IPS-NIHi11 (cell line): Measurements from ENCODE around the gene ADAP1.

Source experiments
- DNase-seq: peaks from one replicate; pipeline ENCODE4 v3.0.0; 2012; ENCODE audit warnings: mixed read lengths, low spot score

The ADAP1 gene

GRCh38 chr7:894164-894867, 60.2 kb downstream of the ADAP1 start:
- DNase-seq = no peak

- DNase-seq = no peak
Observed at GRCh38 chr7:893686-894085, 60.8 kb downstream of the ADAP1 start.

- no peak for DNase-seq
Observed at GRCh38 chr7:892648-893593, 61.6 kb downstream of the ADAP1 start.

GRCh38 chr7:891805-892204, 62.7 kb downstream of the ADAP1 start:
- no peak for DNase-seq

GRCh38 chr7:891291-891690, 63.2 kb downstream of the ADAP1 start:
- DNase-seq = no peak

GRCh38 chr7:890868-891267, 63.6 kb downstream of the ADAP1 start:
- no peak for DNase-seq

GRCh38 chr7:889391-889790, 65.1 kb downstream of the ADAP1 start:
- DNase-seq = no peak

- DNase-seq = no peak
Observed at GRCh38 chr7:889025-889390, 65.5 kb downstream of the ADAP1 start.

GRCh38 chr7:888081-889024, 66.1 kb downstream of the ADAP1 start:
- DNase-seq = no peak

- DNase-seq = no peak
Observed at GRCh38 chr7:887488-887820, 67.0 kb downstream of the ADAP1 start.

GRCh38 chr7:886626-887487, 67.6 kb downstream of the ADAP1 start:
- no peak for DNase-seq

- DNase-seq = no peak
Observed at GRCh38 chr7:885893-886625, 68.4 kb downstream of the ADAP1 start.

- DNase-seq = no peak
Observed at GRCh38 chr7:885261-885892, 69.1 kb downstream of the ADAP1 start.

GRCh38 chr7:884191-885003, 70.1 kb downstream of the ADAP1 start:
- DNase-seq = no peak

- DNase-seq = no peak
Observed at GRCh38 chr7:883055-884021, 71.1 kb downstream of the ADAP1 start.

- no peak for DNase-seq
Observed at GRCh38 chr7:882336-883035, 72.0 kb downstream of the ADAP1 start.

GRCh38 chr7:881441-882234, 72.8 kb downstream of the ADAP1 start:
- DNase-seq = no peak
